ENCODE measurements around the gene TPT1. TPM values are rescaled to one million over a fixed set of nuclear protein-coding genes. Genes with fewer than 3 reads are reported as not detected.

TPT1 gene
- 1,455 and 2,119 TPM in 2 replicates for total RNA-seq

GRCh38 chr13:45341034-45341798, at the start of gene TPT1:
Gene TPT1, minus strand, starts transcription at chr13:45341183. Its CDS starts 114 bp downstream, at chr13:45341069.

Other genes starting within 250 kb of the TPT1 start
- gene GTF2F2, start 220.7 kb downstream of the TPT1 start, total RNA-seq, result 33.6 and 36.5 TPM in 2 replicates
- 0.08 and 0.34 TPM in 2 replicates for gene KCTD4, start 140.1 kb downstream of the TPT1 start, total RNA-seq
- 4.0 and 11.0 TPM in 2 replicates for gene SLC25A30, start 77.2 kb upstream of the TPT1 start, total RNA-seq
- 25.9 and 38.1 TPM in 2 replicates for gene COG3, start 123.8 kb upstream of the TPT1 start, total RNA-seq

Data from hair follicular keratinocyte (primary cell).